A673 (cell line): ENCODE results near the gene EFHB. TPM values are rescaled to one million over a fixed set of nuclear protein-coding genes. Genes with fewer than 3 reads are reported as not detected.

Source experiments
- BruUV-seq: library from RNA; stranded (reverse); fragments of 400-500 nt; replicated peaks from 2 replicates; lab custom pipeline; 2021; lab: Mats Ljungman, UMichigan
- CTCF ChIA-PET: fragments of 300-600 bp; sonication (Branson Sonifier 250); formaldehyde crosslinking; loops from one replicate; lab custom pipeline; 2022; ENCODE audit warnings: antibody characterized with exemption; lab: Charles Lee
- POLR2A ChIA-PET: fragments of 300-600 bp; sonication (Branson Sonifier 250); formaldehyde crosslinking; loops from one replicate; lab custom pipeline; 2022; ENCODE audit warnings: antibody characterized with exemption; ENCODE audit not compliant: low non-redundant PET; lab: Charles Lee
- DNase-seq: peaks from one replicate; pipeline ENCODE4 v3.0.0-alpha.2; 2015; ENCODE audit warnings: low spot score
- H3K27ac ChIP-seq: fragments of 200-600 bp; sonication (generic); 2 replicates; pipeline ENCODE4 v1.5.1; 2016; ENCODE audit warnings: mixed run types, low read depth, mild to moderate bottlenecking, mixed read lengths, antibody characterized with exemption, low read length; ENCODE audit not compliant: poor library complexity, severe bottlenecking
- H3K27me3 ChIP-seq: fragments of 200-600 bp; sonication (generic); replicated peaks from 2 replicates; pipeline ENCODE4 v1.6.1; 2017; ENCODE audit warnings: mixed run types, low read depth, mild to moderate bottlenecking, mixed read lengths, antibody characterized with exemption, low read length; ENCODE audit not compliant: insufficient read depth, poor library complexity
- H3K36me3 ChIP-seq: fragments of 200-600 bp; sonication (generic); 2 replicates; pipeline ENCODE4 v1.6.1; 2016; ENCODE audit warnings: mixed run types, mild to moderate bottlenecking, mixed read lengths, antibody characterized with exemption, low read length; ENCODE audit not compliant: insufficient read depth, poor library complexity, severe bottlenecking
- H3K4me1 ChIP-seq: fragments of 200-600 bp; sonication (generic); 2 replicates; pipeline ENCODE4 v1.6.1; 2017; ENCODE audit warnings: mixed run types, mild to moderate bottlenecking, mixed read lengths, antibody characterized with exemption, low read length; ENCODE audit not compliant: insufficient read depth, poor library complexity, severe bottlenecking
- H3K4me3 ChIP-seq: fragments of 200-600 bp; sonication (generic); 2 replicates; pipeline ENCODE4 v1.5.1; 2016; ENCODE audit warnings: low read depth, mixed run types, mild to moderate bottlenecking, mixed read lengths, low read length; ENCODE audit not compliant: poor library complexity, severe bottlenecking
- H3K9me3 ChIP-seq: fragments of 200-600 bp; sonication (generic); 2 replicates; pipeline ENCODE4 v1.6.1; 2016; ENCODE audit warnings: mixed run types, low read depth, mild to moderate bottlenecking, mixed read lengths, antibody characterized with exemption, low read length; ENCODE audit not compliant: poor library complexity, severe bottlenecking
- EZH2 ChIP-seq: fragments of 200-600 bp; sonication (generic); IDR thresholded peaks from 2 replicates; pipeline ENCODE4 v1.6.1; 2017; ENCODE audit warnings: borderline replicate concordance, low read depth, mild to moderate bottlenecking, mixed read lengths, antibody characterized with exemption, low read length; ENCODE audit not compliant: poor library complexity, severe bottlenecking
- intact Hi-C: fragments of 100-400 bp; cut with micrococcal nuclease; formaldehyde crosslinking; loops from one replicate; pipeline ENCODE4 v1.10.0; 2022; ENCODE audit not compliant: unreplicated experiment
- total RNA-seq: library from RNA; stranded (reverse); gene quantifications from 2 replicates; pipeline ENCODE4 v1.2.3, GENCODE V29; 2021
- TF ChIP-seq, protein P1 (sequence below): fragments of 300-800, 200-600 bp; sonication (generic); conservative IDR thresholded peaks from 2 replicates; pipeline ENCODE4 v1.5.1; 2017; ENCODE audit warnings: low read depth, mild to moderate bottlenecking, antibody characterized with exemption, low read length, moderate library complexity, mixed read lengths

EFHB gene
- total RNA-seq, 1 experiment from 2014 or later: not detected

- no peak for DNase-seq
- no peak overlapping the region for H3K27ac ChIP-seq
- no peaks in the 10 kb centered on the region for H3K27me3 ChIP-seq
- intact Hi-C loops: no loop called here
- H3K4me1 ChIP-seq: peaks cover 5% of the 10 kb centered on the region
- H3K9me3 ChIP-seq: no peaks in the 10 kb centered on the region
- no peak overlapping the region for H3K4me3 ChIP-seq
- H3K36me3 ChIP-seq: no peaks in the 10 kb centered on the region
- BruUV-seq: no TSS peak
- TF ChIP-seq, protein P1, sequence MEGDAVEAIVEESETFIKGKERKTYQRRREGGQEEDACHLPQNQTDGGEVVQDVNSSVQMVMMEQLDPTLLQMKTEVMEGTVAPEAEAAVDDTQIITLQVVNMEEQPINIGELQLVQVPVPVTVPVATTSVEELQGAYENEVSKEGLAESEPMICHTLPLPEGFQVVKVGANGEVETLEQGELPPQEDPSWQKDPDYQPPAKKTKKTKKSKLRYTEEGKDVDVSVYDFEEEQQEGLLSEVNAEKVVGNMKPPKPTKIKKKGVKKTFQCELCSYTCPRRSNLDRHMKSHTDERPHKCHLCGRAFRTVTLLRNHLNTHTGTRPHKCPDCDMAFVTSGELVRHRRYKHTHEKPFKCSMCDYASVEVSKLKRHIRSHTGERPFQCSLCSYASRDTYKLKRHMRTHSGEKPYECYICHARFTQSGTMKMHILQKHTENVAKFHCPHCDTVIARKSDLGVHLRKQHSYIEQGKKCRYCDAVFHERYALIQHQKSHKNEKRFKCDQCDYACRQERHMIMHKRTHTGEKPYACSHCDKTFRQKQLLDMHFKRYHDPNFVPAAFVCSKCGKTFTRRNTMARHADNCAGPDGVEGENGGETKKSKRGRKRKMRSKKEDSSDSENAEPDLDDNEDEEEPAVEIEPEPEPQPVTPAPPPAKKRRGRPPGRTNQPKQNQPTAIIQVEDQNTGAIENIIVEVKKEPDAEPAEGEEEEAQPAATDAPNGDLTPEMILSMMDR: no peak
- TF ChIP-seq EZH2: no peak
- ChIA-PET POLR2A (no interaction called here), CTCF (no interaction called here)
Observed at GRCh38 chr3:19899264-19899663, 34.8 kb downstream of the EFHB start.

- DNase-seq: no peak
- BruUV-seq: no TSS peak
- Histone ChIP-seq H3K27me3 (no peaks in the 10 kb centered on the region), H3K4me1 (peaks cover 5% of the 10 kb centered on the region), H3K36me3 (no peaks in the 10 kb centered on the region), H3K27ac (no peak overlapping the region), H3K9me3 (no peaks in the 10 kb centered on the region), H3K4me3 (no peak overlapping the region)
- POLR2A ChIA-PET: no interaction called here
- intact Hi-C loops: no loop called here
- TF ChIP-seq, protein P1: no peak
- TF ChIP-seq EZH2: no peak
- CTCF ChIA-PET: no interaction called here
Observed at GRCh38 chr3:19898721-19899120, 35.3 kb downstream of the EFHB start.

DNA sequence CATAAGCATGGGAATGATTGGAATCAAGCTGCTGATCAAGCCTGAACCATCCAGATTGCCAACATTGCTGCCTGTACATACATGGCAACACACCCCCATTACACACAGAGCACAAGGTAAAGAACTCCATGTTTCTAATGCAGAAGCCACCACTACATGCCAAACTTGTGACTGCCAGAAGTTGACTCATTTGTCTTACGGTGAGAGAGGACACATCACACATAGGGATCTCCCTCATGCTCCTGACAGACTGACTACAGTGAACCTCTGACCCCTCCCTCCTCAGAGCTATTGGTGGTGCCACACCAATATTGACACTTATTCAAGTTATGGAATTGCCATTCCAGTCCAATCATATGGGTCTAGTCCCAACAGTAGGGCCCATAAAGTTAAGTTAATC, 42.3 kb downstream of the EFHB start:
- TF ChIP-seq, protein P1: no peak
- no peak for TF ChIP-seq EZH2
- CTCF ChIA-PET: no interaction called here
- intact Hi-C loops: no loop called here
- Histone ChIP-seq H3K4me1 (peaks cover 17% of the 10 kb centered on the region), H3K9me3 (no peaks in the 10 kb centered on the region), H3K4me3 (no peak overlapping the region), H3K27ac (no peak overlapping the region), H3K27me3 (no peaks in the 10 kb centered on the region), H3K36me3 (no peaks in the 10 kb centered on the region)
- no TSS peak for BruUV-seq
- DNase-seq: no peak
- POLR2A ChIA-PET: no interaction called here
